HUES6 (cell line): ENCODE data around the gene RFX6.

Source experiments
- H3K27ac ChIP-seq: 2 replicates; pipeline ENCODE4 v1.7.0; 2013; ENCODE audit warnings: low read depth, mild to moderate bottlenecking, low read length, inconsistent platforms
- H3K27me3 ChIP-seq: 2 replicates; pipeline ENCODE4 v1.6.1; 2013; ENCODE audit warnings: low read length; ENCODE audit not compliant: control insufficient read depth, insufficient read depth
- H3K36me3 ChIP-seq: 2 replicates; pipeline ENCODE4 v1.6.1; 2013; ENCODE audit warnings: low read length; ENCODE audit not compliant: control insufficient read depth, insufficient read depth
- H3K4me1 ChIP-seq: 2 replicates; pipeline ENCODE4 v1.6.1; 2013; ENCODE audit warnings: low read length; ENCODE audit not compliant: control insufficient read depth, insufficient read depth
- H3K4me3 ChIP-seq: 2 replicates; pipeline ENCODE4 v1.5.1; 2013; ENCODE audit warnings: low read depth, low read length
- H3K9ac ChIP-seq: one replicate; pipeline ENCODE4 v1.6.1; 2013; ENCODE audit warnings: mild to moderate bottlenecking, low read length
- H3K9me3 ChIP-seq: 2 replicates; pipeline ENCODE4 v1.6.1; 2013; ENCODE audit warnings: low read depth, low read length; ENCODE audit not compliant: control insufficient read depth, insufficient read depth

The RFX6 gene

DNA sequence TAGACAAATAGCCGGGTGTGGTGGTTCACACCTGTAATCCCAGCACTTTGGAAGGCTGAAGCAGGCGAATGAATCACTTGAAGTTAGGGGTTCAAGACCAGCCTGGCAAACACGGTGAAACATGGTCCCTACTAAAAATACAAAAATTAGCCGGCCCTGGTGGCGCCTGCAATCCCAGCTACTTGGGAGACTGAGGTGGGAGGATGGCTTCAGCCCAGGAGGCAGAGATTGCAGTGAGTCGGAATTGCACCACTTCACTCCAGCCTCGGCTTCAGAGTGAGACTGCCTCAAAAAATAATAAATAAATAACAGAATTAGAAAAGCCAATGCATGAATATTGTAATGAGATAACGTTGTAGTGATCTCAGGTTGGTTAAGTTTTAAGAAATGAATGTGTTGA, 61.3 kb downstream of the RFX6 start:
- H3K27ac ChIP-seq, result no peak overlapping the region
- H3K4me3 ChIP-seq, result no peak overlapping the region
- H3K9me3 ChIP-seq, result no peaks in the 10 kb centered on the region
- no peaks in the 10 kb centered on the region for H3K4me1 ChIP-seq
- H3K9ac ChIP-seq, result no peak overlapping the region
- H3K36me3 ChIP-seq, result no peaks in the 10 kb centered on the region
- no peaks in the 10 kb centered on the region for H3K27me3 ChIP-seq

DNA sequence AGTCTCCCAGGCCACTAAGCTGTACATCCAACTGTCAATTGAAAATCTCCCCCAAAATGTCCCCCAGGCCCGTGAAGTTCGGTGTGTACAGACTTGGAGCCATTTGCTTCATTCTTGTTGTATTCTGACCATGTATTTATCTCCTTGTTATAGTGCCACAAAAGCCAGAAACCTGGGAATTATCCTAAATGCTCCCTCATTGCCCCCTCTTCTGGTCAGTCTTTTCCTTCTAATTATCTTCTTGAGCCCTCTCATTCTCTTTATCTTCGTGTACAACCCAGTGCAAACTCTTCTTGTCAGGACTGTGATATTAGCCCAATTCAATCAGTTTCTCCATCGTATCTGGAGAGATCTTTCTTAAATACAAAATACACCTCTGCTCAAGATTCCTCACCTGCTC, 64.7 kb downstream of the RFX6 start:
- Histone ChIP-seq H3K4me1 (no peaks in the 10 kb centered on the region), H3K27me3 (no peaks in the 10 kb centered on the region), H3K36me3 (no peaks in the 10 kb centered on the region), H3K9ac (no peak overlapping the region), H3K9me3 (no peaks in the 10 kb centered on the region), H3K27ac (no peak overlapping the region), H3K4me3 (no peak overlapping the region)

DNA sequence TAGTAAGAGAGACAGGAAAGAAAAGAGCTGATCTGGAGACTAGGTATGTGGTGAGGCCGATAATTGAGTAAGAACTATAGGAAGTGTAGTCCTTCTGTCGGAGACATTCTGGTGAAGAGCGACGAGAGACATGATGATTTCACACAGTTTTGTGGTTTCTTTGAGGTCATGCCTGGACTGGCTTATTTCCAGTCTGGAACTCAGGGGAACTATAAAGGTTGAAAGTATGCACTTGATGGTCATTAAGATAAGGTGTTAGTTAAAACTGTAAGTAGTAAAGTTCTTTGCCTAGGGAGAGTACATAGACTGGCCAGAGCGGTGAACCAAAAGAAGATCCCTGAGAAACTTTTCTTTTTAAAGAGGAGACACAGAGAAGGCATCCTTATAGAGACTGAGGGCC, 68.8 kb downstream of the RFX6 start:
- Histone ChIP-seq H3K9me3 (no peaks in the 10 kb centered on the region), H3K27ac (no peak overlapping the region), H3K36me3 (no peaks in the 10 kb centered on the region), H3K27me3 (no peaks in the 10 kb centered on the region), H3K9ac (no peak overlapping the region), H3K4me1 (peaks cover 5% of the 10 kb centered on the region), H3K4me3 (no peak overlapping the region)

DNA sequence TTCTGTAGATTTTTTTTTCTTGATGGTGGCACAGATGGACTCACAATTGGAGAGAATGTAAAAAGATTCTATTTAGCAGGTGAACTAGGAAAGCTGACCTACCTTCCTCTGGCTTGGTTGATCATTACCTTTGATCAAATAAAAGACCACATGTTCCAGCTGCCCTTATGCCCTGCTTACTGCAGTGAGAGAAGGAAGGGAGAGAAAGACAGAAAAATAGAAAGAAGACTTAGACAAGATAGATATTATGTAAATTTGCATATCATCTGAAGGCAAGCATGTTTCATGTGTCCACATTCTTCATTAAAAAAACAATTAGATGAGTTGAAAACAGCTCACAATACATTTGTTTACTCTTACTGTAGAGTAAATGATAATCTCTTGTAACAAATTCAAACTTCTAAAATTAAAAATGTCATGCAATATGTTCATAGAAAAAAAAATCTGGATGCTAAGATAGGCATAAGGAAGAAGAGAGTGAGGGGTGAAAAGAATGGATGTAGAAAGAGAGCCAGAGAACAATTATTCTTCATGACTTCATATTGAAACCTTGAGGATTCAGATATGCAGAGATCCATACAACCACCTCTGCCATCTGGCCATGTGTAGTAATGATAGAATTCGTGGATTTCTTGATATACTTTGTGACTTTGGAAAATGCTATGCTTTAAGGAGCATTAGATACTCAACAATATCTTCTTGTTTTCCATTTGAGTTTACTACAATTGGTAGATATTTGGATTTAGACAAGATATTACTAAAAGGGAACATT, 71.7 kb downstream of the RFX6 start:
- H3K27me3 ChIP-seq, result no peaks in the 10 kb centered on the region
- H3K4me3 ChIP-seq, result no peak overlapping the region
- H3K9ac ChIP-seq, result no peak overlapping the region
- H3K9me3 ChIP-seq, result no peaks in the 10 kb centered on the region
- no peak overlapping the region for H3K27ac ChIP-seq
- H3K4me1 ChIP-seq, result peaks cover 5% of the 10 kb centered on the region
- H3K36me3 ChIP-seq, result no peaks in the 10 kb centered on the region

DNA sequence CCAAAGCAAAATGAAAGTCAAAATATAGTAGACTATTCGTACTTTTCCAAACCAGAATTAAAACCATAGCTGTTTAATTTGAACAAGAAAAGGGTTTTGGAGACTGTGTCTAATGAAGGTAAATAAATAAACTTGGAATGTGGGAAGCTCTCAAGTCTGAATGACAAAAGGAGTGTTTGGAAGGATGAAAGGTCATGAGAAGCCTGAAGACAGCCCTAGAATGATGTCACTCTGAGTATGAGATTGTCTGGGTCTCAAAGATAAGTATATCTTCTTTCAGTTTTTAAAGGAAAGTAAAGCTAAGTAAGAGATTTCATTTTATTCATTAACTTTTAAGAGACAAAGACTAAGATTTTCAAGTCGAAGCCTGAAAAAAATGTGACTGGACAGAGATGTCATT, 72.9 kb downstream of the RFX6 start:
- Histone ChIP-seq H3K27me3 (no peaks in the 10 kb centered on the region), H3K4me1 (peaks cover 5% of the 10 kb centered on the region), H3K9ac (no peak overlapping the region)

DNA sequence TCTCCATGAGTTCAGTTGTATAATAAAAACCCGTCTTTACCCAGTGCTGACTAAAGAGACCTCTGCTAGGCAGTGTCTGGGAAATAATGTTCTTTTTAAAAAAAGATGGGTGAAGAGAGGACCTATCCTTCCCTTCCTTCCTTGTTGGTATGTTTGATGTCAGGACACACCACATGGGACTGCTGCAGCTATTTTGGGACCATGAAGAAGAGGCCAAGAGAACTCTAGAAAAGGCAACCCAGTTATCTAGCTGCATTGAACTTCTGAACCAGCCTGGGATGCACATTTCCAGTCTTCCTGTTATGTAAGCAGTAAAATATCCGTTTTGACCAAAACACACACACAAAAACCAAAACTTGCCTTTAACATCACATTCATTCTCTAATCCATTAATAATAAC, 77.3 kb downstream of the RFX6 start:
- H3K4me3 ChIP-seq, result no peak overlapping the region
- H3K9ac ChIP-seq, result no peak overlapping the region
- no peak overlapping the region for H3K27ac ChIP-seq
- H3K4me1 ChIP-seq, result peaks cover 5% of the 10 kb centered on the region
- H3K27me3 ChIP-seq, result no peaks in the 10 kb centered on the region
- H3K9me3 ChIP-seq, result no peaks in the 10 kb centered on the region
- H3K36me3 ChIP-seq, result no peaks in the 10 kb centered on the region

More for the DNA sequence above, 72.9 kb downstream of the RFX6 start:
- no peak overlapping the region for H3K4me3 ChIP-seq
- no peaks in the 10 kb centered on the region for H3K36me3 ChIP-seq
- H3K9me3 ChIP-seq, result no peaks in the 10 kb centered on the region
- no peak overlapping the region for H3K27ac ChIP-seq

DNA sequence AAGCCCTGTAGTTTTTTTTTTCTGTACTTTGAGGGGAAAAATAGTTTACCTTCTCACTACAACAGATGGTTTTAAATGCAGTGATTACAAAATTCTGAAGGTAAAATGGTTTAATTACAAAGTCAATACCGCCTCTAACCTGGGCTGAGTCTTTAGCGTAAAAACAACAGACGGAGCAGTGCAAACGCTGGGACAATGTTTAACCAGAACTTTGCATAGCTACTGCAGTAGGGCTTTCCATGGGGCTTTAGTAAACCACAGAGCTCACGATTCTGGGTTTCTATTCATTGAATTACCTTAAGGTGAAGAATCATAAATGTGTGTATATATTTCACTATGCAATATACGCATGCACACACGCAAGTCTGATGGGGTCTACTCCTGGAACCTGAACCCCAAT, 77.9 kb downstream of the RFX6 start:
- no peaks in the 10 kb centered on the region for H3K9me3 ChIP-seq
- H3K9ac ChIP-seq, result no peak overlapping the region
- H3K36me3 ChIP-seq, result no peaks in the 10 kb centered on the region
- no peaks in the 10 kb centered on the region for H3K27me3 ChIP-seq
- no peak overlapping the region for H3K27ac ChIP-seq
- no peaks in the 10 kb centered on the region for H3K4me1 ChIP-seq
- no peak overlapping the region for H3K4me3 ChIP-seq

DNA sequence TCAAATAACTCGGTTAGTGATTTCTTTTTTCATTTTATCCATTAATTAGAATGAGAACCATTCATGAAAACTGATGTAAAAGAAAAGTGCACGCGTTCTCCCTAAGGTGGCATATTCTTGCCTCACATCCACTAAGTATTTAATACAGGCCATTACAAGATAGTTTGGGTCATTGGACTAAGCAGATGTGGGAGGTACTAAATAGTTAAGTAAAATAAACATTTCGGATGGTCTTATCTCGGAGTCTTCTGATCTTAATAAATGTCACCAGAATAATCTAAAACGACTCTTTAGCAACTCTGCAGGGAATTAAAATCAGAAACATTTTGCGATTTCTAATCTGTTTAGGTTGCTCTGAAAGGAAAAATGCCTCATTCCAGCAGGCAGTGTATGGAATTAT, 78.7 kb downstream of the RFX6 start:
- H3K36me3 ChIP-seq, result no peaks in the 10 kb centered on the region
- no peak overlapping the region for H3K4me3 ChIP-seq
- no peaks in the 10 kb centered on the region for H3K27me3 ChIP-seq
- H3K9ac ChIP-seq, result no peak overlapping the region
- H3K9me3 ChIP-seq, result no peaks in the 10 kb centered on the region
- H3K4me1 ChIP-seq, result no peaks in the 10 kb centered on the region
- H3K27ac ChIP-seq, result no peak overlapping the region

DNA sequence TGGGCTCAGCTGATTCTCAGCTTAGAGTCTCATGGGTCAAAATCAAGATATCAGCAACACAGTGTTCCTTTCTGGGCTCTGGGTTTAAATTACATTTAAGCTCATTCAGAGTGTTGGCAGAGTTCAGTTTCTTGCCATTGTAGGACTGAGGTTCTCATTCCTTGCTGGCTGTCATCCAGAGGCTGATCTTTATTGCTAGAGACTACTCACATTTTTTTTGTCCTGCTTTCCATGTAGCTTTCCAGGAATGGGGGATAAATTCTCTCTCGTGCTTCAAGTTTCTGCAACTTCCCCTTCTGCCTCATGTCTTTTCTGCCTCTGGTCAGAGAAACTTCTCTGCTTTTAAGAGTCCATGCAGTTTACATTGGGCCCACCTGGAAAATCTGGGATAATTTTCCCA, 86.9 kb downstream of the RFX6 start:
- Histone ChIP-seq H3K27ac (no peak overlapping the region), H3K4me3 (no peak overlapping the region), H3K9me3 (no peaks in the 10 kb centered on the region), H3K4me1 (no peaks in the 10 kb centered on the region), H3K9ac (no peak overlapping the region), H3K36me3 (no peaks in the 10 kb centered on the region), H3K27me3 (no peaks in the 10 kb centered on the region)

DNA sequence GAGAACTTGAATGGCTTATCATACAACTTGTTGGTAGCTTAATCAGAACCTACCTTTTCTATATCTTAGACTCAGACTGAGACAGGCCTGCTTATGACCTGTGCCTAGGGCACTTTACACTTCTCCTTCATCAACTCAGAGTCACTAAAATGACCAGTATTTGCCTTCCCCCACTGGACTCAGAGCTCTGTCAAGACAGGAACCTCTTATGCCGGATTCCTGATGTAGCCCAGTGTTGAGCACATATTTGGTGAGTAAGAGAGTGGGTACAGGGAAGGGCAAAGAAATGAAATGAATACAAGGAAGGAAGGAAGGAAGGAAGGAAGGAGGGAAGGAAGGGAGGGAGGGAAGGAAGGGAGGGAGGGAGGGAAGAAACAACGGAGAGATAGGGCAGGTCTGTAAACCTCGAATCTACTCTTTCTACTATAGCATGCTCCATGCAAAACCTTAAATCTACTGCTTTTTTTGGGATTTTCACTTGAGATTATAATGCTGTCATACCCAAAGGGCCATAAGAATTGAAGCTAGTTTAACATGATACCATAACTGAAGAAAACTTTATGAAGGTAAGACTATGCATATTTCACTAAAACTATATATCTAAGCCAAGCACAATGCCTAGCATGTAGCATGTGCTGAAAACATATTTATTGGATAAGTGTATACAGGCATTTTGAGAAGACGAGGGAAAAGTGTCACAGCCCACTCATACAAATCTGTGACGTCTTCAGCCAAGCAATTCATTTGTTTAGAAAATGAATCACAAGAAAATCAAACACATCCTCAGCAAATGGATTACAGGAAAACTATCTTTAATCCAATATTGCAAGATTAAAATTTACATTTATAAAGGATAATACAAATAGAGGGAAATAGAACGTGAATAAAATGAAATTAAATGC, 89.9 kb downstream of the RFX6 start:
- Histone ChIP-seq H3K27me3 (no peaks in the 10 kb centered on the region), H3K4me1 (no peaks in the 10 kb centered on the region), H3K4me3 (no peak overlapping the region), H3K27ac (no peak overlapping the region), H3K36me3 (no peaks in the 10 kb centered on the region), H3K9ac (no peak overlapping the region), H3K9me3 (no peaks in the 10 kb centered on the region)

DNA sequence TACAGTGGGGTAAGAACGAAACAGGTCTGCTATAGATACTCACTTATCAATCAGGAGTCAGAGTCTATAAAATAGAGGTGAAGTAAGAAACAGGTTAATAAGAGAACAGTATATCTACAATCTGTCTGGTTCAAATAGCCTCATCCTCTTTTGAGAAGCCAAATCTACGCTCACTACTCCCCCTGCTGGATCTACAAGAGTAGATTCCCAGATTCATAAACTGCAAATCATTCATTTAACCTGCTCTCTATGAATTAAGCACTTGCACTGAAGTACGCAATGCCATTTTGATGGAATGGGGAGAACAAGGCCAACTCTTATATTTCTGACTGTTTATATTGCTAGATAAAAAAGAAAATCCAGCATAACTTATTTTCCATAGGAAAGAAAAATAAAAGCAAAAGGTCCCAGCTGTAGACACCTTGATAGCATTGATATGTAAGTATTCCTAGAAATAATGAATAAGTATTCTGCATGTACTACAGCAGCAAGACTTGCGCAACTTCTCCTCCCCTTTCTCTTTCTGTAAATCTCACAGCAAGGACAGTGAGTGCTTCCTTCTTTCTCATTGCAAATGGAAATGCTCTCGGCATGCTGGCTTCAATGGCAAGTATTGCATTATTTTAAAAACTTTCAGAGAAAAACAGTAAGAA, 92.3 kb downstream of the RFX6 start:
- no peaks in the 10 kb centered on the region for H3K27me3 ChIP-seq
- no peak overlapping the region for H3K27ac ChIP-seq
- no peak overlapping the region for H3K4me3 ChIP-seq
- H3K9ac ChIP-seq, result no peak overlapping the region
- H3K9me3 ChIP-seq, result no peaks in the 10 kb centered on the region
- no peaks in the 10 kb centered on the region for H3K4me1 ChIP-seq
- H3K36me3 ChIP-seq, result no peaks in the 10 kb centered on the region
